NCI-H345 treated with DMSO at 0.1 percent for 48 hours (cell line): ENCODE results near the gene RABGGTA.
"Not testable (repeated sequence)": the region's sequence is repeated elsewhere in the genome, so short reads cannot be mapped to it uniquely, and the experiment has no call there.

Experiments used
- DNase-seq: peaks from one replicate; lab custom pipeline; 2025; ENCODE audit not compliant: unreplicated experiment; lab: John Stamatoyannopoulos, UW

RABGGTA gene

DNA sequence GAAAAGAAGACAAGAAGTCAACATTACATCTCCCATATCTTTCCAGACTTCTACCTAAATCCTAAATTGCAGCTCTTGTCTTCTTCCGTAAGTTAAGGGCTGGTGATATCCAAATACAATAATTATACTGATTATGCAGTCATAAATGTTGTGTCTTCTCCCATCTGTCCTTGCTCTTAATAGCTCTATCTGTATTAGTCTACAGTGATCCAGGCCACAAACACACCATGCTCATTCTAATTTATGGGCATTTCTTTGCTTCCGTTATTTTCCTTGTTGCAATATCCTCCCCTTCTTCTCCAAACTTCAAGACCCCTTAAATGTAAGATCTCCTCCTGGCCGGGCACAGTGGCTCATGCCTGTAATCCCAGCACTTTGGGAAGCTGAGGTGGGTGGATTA lies 51.9 kb downstream of the RABGGTA start:
- DNase-seq, result no peak

- DNase-seq, result no peak
Measured at GRCh38 chr14:24219080-24219479, 52.3 kb downstream of the RABGGTA start.

DNA sequence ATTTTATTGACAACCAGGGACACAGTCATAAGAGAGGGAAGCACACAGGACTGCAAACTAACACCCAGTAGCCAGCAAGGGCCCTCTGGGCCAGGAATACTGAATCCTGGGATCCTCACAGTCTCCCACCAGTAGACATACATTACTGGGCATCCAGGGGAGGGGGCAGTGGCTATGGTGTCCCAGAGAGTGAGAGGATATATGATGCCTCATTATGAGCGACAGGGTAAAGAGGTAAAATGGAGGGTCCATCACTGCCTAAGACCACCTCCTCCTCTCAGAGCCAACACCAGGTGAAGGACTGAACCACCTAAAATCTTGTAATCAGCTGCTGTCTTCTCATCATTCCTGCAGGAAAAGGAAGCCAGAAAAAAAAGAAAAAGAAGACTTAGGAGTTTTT lies 54.5 kb downstream of the RABGGTA start:
- DNase-seq, result not testable (repeated sequence)

- no peak for DNase-seq
Measured at GRCh38 chr14:24216345-24216699, 55.1 kb downstream of the RABGGTA start.
